Motor neuron (in vitro differentiated cells): Measurements from ENCODE around the gene EMID1. TPM values are rescaled to one million over a fixed set of nuclear protein-coding genes. Genes with fewer than 3 reads are reported as not detected.

Experiments used
- ATAC-seq, 8 experiments: fragments of 200-7000 bp; cut with Tn5 transposase; replicated peaks in 6 of 8; 2 replicates each; pipeline ENCODE4 v1.8.0; 2021; ENCODE audit warnings: mild to moderate bottlenecking in 8 of 8, moderate library complexity in 8 of 8
- H3K27ac ChIP-seq, 2 donors: fragments of 250-450 bp; sonication (Bioruptor Pico); 2 replicates each; pipeline ENCODE4 v1.9.0; 2021; ENCODE audit warnings: antibody characterized with exemption in 2 of 2, mild to moderate bottlenecking in 2 of 2, moderate library complexity in 1 of 2
- H3K4me1 ChIP-seq, 2 donors: fragments of 250-450 bp; sonication (Bioruptor Pico); replicated peaks in 1 of 2; 2 replicates each; pipeline ENCODE4 v1.6.1; 2021; ENCODE audit warnings: antibody characterized with exemption in 2 of 2, mild to moderate bottlenecking in 2 of 2, moderate library complexity in 1 of 2
- H3K4me3 ChIP-seq, 5 donors: fragments of 250-450 bp; sonication (Bioruptor Pico); 2 replicates each; pipeline ENCODE4 v1.9.0; 2021; ENCODE audit warnings: antibody characterized with exemption in 5 of 5, mild to moderate bottlenecking in 5 of 5, moderate library complexity in 4 of 5
- WGBS, 10 experiments: fragments of 450-650 bp; shearing (Covaris generic); methylation state at CpG; one replicate each; pipeline ENCODE4 v1.0.0; 2022; 5-methylcytosine and 5-hydroxymethylcytosine counted together
- in situ Hi-C, 9 experiments: fragments of 400-800 bp; cut with MboI; loops; one replicate each; pipeline ENCODE4 v1.15.0; 2021; ENCODE audit warnings: low sequenced_read_pairs in 9 of 9, low pct_unique_long_range_greater_than_20kb in 2 of 9; ENCODE audit not compliant: unreplicated experiment in 9 of 9
- total RNA-seq, 8 experiments: library from RNA; unstranded; fragments of 300-600 nt; gene quantifications; 2 replicates each; pipeline versions ENCODE4 v1.2.3 to v1.2.4, GENCODE V29; 2022

The EMID1 gene
- total RNA-seq, 8 experiments from 2014 or later = 0.56 to 21.9 (median 6.7) TPM

DNA sequence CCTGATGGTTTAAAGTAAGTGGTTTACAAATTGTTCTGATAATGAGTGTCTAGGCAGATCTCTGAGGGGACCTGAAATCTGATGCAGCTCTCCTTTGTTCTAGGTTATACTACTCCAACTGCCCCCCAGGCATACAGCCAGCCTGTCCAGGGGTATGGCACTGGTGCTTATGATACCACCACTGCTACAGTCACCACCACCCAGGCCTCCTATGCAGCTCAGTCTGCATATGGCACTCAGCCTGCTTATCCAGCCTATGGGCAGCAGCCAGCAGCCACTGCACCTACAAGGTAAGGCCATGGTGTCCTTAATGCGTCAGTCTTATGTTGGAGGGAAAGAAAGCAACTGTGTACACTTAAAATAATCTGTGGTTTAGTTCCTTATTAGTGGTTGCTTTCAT lies 72.2 kb downstream of the EMID1 start:
- Histone ChIP-seq H3K27ac (no peak overlapping the region), H3K4me3 (no peak overlapping the region), H3K4me1 (no peaks in the 10 kb centered on the region)
- ATAC-seq = peak in 2 of 8 experiments; percentile 15 to 19
- in situ Hi-C loops = no loop called here
- 83 to 100% (median 100%) methylated on average over 1 of the region's 1 CpG; no CpG with 5 or more reads in 7 of the 10 experiments for WGBS, 10 experiments

DNA sequence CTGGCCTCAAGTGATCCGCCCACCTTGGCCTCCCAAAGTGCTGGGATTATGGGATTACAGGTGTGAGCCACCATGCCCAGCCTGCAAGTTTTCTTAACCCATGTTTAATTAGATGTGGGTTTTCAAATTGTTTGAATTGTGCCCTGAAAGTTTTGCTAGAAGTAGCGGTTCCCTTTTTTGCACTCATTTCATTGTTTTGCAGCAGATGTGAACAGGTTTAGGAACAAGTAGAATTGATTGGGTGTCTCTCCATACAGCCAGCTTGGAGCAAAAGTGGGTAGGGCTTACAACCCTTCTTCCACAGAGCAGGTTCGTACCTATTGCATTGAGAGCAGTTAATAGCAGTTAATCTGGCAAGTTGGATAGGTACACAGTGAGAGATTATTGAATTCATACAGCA lies 78.5 kb downstream of the EMID1 start:
- WGBS, 10 experiments = 83 to 100% (median 98%) methylated on average over 1 to 3 of the region's 3 CpGs; no CpG with 5 or more reads in 4 of the 10 experiments
- no peak overlapping the region for H3K27ac ChIP-seq
- no peak for ATAC-seq
- in situ Hi-C loops = no loop called here
- H3K4me3 ChIP-seq = no peak overlapping the region
- no peaks in the 10 kb centered on the region for H3K4me1 ChIP-seq

DNA sequence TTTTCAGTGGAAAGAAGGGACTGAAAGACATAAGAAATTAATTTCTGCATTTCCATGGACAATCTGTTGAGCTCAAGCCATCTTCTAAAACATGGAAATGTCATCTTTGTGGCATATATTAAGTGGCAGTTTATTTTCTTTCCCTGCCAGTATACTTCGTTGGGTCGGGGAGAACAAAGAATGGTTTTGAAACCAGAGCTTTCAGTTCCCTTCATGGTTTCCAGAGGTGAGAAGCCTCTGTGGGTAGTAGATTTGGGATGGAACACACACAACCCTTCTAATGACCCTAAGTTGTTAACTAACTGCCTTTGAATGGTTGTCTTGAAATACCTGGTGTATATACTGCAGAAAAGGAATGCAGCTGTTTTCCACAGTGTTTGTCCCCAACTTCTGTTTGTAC lies 83.1 kb downstream of the EMID1 start:
- whole genome bisulfite sequencing, 10 experiments = 28 to 95% (median 80%) methylated on average over 1 to 2 of the region's 2 CpGs; no CpG with 5 or more reads in 1 of the 10 experiments
- in situ Hi-C loops = no loop called here
- no peak for ATAC-seq
- no peaks in the 10 kb centered on the region for H3K4me1 ChIP-seq
- H3K4me3 ChIP-seq = no peak overlapping the region
- no peak overlapping the region for H3K27ac ChIP-seq

DNA sequence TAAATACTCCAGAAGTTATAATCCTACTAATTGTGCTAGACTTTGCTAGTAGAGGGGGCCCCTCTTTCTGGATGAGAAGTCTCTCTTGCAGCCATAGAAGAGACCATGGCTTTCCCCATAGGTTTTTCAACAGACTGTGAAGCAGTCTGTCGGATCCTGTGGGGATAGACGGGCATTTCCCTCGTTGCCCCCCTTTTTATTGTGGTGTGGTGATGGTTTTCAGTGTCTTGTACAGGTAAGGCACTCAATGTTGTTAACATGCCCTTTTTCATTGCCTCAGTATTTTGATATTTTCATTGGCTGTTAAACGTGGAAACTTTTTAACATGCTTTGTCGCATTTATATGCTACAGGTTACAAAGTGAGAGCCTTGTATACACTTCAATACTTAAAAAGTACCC lies 84.4 kb downstream of the EMID1 start:
- Histone ChIP-seq H3K4me3 (no peak overlapping the region), H3K27ac (no peak overlapping the region), H3K4me1 (no peaks in the 10 kb centered on the region)
- 42 to 100% (median 77%) methylated on average over 2 to 5 of the region's 5 CpGs; no CpG with 5 or more reads in 1 of the 10 experiments for WGBS, 10 experiments
- ATAC-seq = no peak
- in situ Hi-C loops = no loop called here

DNA sequence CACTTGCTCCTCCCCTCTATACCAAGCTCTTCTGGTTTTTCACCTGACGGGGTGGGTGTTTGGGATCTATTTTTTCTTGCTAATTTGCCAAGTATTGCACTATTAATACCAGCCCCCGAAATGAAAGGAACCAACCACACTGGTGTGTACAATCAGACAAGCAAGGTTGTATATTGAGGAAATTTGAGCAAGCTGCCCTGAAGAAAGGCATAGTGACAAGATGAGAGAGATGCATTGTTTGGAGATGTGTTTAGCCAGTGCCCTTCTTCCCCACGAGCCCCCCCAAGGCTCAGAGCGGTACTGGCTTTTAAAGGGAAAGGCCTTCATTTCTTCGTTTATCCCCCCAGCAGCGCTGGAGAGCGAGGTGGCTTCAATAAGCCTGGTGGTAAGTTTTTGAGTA lies 85.5 kb downstream of the EMID1 start:
- H3K4me1 ChIP-seq = no peaks in the 10 kb centered on the region
- no peak overlapping the region for H3K27ac ChIP-seq
- ATAC-seq = no peak
- H3K4me3 ChIP-seq = no peak overlapping the region
- in situ Hi-C loops = no loop called here
- WGBS, 10 experiments = 70 to 96% (median 84%) methylated on average over 1 to 7 of the region's 7 CpGs; no CpG with 5 or more reads in 2 of the 10 experiments

GRCh38 chr22:29292379-29292778 lies 86.7 kb downstream of the EMID1 start:
- Histone ChIP-seq H3K27ac (no peak overlapping the region), H3K4me3 (no peak overlapping the region), H3K4me1 (no peaks in the 10 kb centered on the region)
- in situ Hi-C loops = no loop called here
- ATAC-seq = no peak

DNA sequence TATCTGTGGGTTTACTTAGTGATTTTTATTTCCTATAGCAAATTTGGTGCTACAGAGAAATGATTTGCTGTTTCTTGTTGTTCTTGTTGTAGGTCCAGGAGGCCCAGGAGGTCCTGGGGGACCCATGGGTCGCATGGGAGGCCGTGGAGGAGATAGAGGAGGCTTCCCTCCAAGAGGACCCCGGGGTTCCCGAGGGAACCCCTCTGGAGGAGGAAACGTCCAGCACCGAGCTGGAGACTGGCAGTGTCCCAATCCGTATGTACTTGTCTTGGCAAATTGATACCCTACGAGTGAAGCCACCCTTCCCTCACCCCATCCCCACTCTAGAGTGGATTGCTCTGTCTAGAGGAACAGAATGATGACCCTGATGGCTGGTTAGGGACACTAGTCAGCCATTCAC lies 92.9 kb downstream of the EMID1 start:
- H3K27ac ChIP-seq = no peak overlapping the region
- H3K4me3 ChIP-seq = no peak overlapping the region
- WGBS, 10 experiments = 69 to 91% (median 82%) methylated on average over 1 to 6 of the region's 8 CpGs; no CpG with 5 or more reads in 6 of the 10 experiments
- no peaks in the 10 kb centered on the region for H3K4me1 ChIP-seq
- in situ Hi-C loops = no loop called here
- no peak for ATAC-seq

- in situ Hi-C loops = no loop called here
- no peak overlapping the region for H3K4me3 ChIP-seq
- ATAC-seq = no peak
- 80 to 100% (median 95%) methylated on average over 1 to 17 of the region's 19 CpGs; no CpG with 5 or more reads in 4 of the 10 experiments for WGBS, 10 experiments
- H3K27ac ChIP-seq = no peak overlapping the region
- H3K4me1 ChIP-seq = no peaks in the 10 kb centered on the region
Observed at GRCh38 chr22:29299136-29299900, 93.6 kb downstream of the EMID1 start.

DNA sequence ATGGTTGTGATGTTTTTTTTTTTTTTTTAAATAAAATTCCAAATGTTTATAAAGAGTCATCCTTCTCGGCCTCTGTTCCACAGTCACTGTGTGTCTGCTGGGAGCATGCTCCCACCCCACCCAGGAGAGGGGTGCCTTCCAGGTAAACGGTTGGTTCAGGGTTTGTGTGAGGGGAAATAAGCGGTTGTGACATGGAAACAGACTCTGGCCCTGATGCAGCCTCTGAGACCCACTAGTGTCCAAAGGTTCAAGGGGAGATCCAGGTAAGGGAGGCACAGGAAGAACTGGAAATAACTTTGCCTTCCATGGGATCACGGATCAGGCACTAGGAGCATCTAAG lies 94.7 kb downstream of the EMID1 start:
- ATAC-seq = no peak
- WGBS, 10 experiments = 13 to 90% (median 81%) methylated on average over 1 to 3 of the region's 4 CpGs; no CpG with 5 or more reads in 4 of the 10 experiments
- in situ Hi-C loops = no loop called here

GRCh38 chr22:29300807-29301601 lies 95.3 kb downstream of the EMID1 start:
- H3K4me1 ChIP-seq = no peaks in the 10 kb centered on the region
- ATAC-seq = peak in 2 of 8 experiments; percentile 3 to 11
- 60 to 100% (median 87%) methylated on average over 1 to 4 of the region's 10 CpGs; no CpG with 5 or more reads in 3 of the 10 experiments for WGBS, 10 experiments
- no peak overlapping the region for H3K4me3 ChIP-seq
- H3K27ac ChIP-seq = no peak overlapping the region
- in situ Hi-C loops = no loop called here

More for the DNA sequence above, 94.7 kb downstream of the EMID1 start:
- Histone ChIP-seq H3K27ac (no peak overlapping the region), H3K4me3 (no peak overlapping the region), H3K4me1 (no peaks in the 10 kb centered on the region)

- WGBS, 10 experiments = 40 to 100% (median 89%) methylated on average over 1 to 11 of the region's 17 CpGs; no CpG with 5 or more reads in 3 of the 10 experiments
- Histone ChIP-seq H3K4me3 (no peak overlapping the region), H3K27ac (no peak overlapping the region), H3K4me1 (no peaks in the 10 kb centered on the region)
- ATAC-seq = peak in 1 of 8 experiments; percentile 1
- in situ Hi-C loops = no loop called here
Observed at GRCh38 chr22:29301716-29302401, 96.2 kb downstream of the EMID1 start.

GRCh38 chr22:29302402-29302680 lies 96.6 kb downstream of the EMID1 start:
- H3K27ac ChIP-seq = no peak overlapping the region
- 60 to 100% (median 80%) methylated on average over 1 to 2 of the region's 2 CpGs; no CpG with 5 or more reads in 7 of the 10 experiments for WGBS, 10 experiments
- in situ Hi-C loops = no loop called here
- H3K4me1 ChIP-seq = no peaks in the 10 kb centered on the region
- no peak overlapping the region for H3K4me3 ChIP-seq
- ATAC-seq = no peak
